ENCODE results near the gene ACOX1. TPM values are rescaled to one million over a fixed set of nuclear protein-coding genes. Genes with fewer than 3 reads are reported as not detected.
A peak's percentile ranks its signal among the peaks of the same experiment; 100 is the strongest.

The ACOX1 gene
- total and polyA plus RNA-seq, 2 of the 13 experiments (the other 11 are each of a cell fraction or from before 2014, with no cell fraction given): 86.4 to 120 TPM

GRCh38 chr17:75891605-75892555 lies 87.1 kb downstream of the ACOX1 start (continued):
- TF ChIP-seq, protein P1, sequence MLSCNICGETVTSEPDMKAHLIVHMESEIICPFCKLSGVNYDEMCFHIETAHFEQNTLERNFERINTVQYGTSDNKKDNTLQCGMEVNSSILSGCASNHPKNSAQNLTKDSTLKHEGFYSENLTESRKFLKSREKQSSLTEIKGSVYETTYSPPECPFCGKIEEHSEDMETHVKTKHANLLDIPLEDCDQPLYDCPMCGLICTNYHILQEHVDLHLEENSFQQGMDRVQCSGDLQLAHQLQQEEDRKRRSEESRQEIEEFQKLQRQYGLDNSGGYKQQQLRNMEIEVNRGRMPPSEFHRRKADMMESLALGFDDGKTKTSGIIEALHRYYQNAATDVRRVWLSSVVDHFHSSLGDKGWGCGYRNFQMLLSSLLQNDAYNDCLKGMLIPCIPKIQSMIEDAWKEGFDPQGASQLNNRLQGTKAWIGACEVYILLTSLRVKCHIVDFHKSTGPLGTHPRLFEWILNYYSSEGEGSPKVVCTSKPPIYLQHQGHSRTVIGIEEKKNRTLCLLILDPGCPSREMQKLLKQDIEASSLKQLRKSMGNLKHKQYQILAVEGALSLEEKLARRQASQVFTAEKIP (CRISPR knock-in tag; IDR thresholded peaks at IDR 0.05; ENCODE audit: borderline replicate concordance): no peak
- TF ChIP-seq TOPORS (CRISPR knock-in tag; IDR thresholded peaks at IDR 0.05) (peak; percentile 21; the same call in 1 of the 2 replicates), GTF3A (CRISPR knock-in tag; conservative IDR thresholded peaks at IDR 0.05) (no peak), ZFP41 (CRISPR knock-in tag; IDR thresholded peaks at IDR 0.05; ENCODE audit: borderline replicate concordance) (no peak), ZNF224 (CRISPR knock-in tag; IDR thresholded peaks at IDR 0.05) (no peak), MAX (IDR thresholded peaks at IDR 0.05) (peak; percentile 78), MAZ (IDR thresholded peaks at IDR 0.05; ENCODE audit: borderline replicate concordance, low read depth, low read length) (peak; percentile 81; the same call in 1 of the 2 replicates), MAZ (CRISPR knock-in tag; IDR thresholded peaks at IDR 0.05; ENCODE audit: low read depth) (peak; percentile 86), JUND (CRISPR knock-in tag; IDR thresholded peaks at IDR 0.05) (no peak), SP4 (CRISPR knock-in tag; IDR thresholded peaks at IDR 0.05) (no peak; the same call in none of the 2 replicates), ZNF460 (CRISPR knock-in tag; IDR thresholded peaks at IDR 0.05; ENCODE audit: borderline replicate concordance) (no peak; the same call in 1 of the 2 replicates), IKZF4 (CRISPR knock-in tag; IDR thresholded peaks at IDR 0.05; ENCODE audit: borderline replicate concordance, low read depth, not compliant biosample characterization) (no peak), NR1H2 (CRISPR knock-in tag; IDR thresholded peaks at IDR 0.05; ENCODE audit: borderline replicate concordance, low read depth) (no peak), ZFP36L1 (CRISPR knock-in tag; IDR thresholded peaks at IDR 0.05) (no peak), HOXA9 (CRISPR knock-in tag; IDR thresholded peaks at IDR 0.05; ENCODE audit: borderline replicate concordance) (no peak; the same call in 1 of the 2 replicates), REXO4 (CRISPR knock-in tag; IDR thresholded peaks at IDR 0.05; ENCODE audit: borderline replicate concordance) (no peak), ZNF589 (CRISPR knock-in tag; conservative IDR thresholded peaks at IDR 0.05) (peak; percentile 9; the same call in 1 of the 2 replicates), JUNB (CRISPR knock-in tag; IDR thresholded peaks at IDR 0.05; ENCODE audit: borderline replicate concordance) (no peak), ZNF704 (CRISPR knock-in tag; IDR thresholded peaks at IDR 0.05; ENCODE audit: borderline replicate concordance) (no peak), ZBTB44 (CRISPR knock-in tag; IDR thresholded peaks at IDR 0.05) (no peak)
- TF ChIP-seq, protein P2, sequence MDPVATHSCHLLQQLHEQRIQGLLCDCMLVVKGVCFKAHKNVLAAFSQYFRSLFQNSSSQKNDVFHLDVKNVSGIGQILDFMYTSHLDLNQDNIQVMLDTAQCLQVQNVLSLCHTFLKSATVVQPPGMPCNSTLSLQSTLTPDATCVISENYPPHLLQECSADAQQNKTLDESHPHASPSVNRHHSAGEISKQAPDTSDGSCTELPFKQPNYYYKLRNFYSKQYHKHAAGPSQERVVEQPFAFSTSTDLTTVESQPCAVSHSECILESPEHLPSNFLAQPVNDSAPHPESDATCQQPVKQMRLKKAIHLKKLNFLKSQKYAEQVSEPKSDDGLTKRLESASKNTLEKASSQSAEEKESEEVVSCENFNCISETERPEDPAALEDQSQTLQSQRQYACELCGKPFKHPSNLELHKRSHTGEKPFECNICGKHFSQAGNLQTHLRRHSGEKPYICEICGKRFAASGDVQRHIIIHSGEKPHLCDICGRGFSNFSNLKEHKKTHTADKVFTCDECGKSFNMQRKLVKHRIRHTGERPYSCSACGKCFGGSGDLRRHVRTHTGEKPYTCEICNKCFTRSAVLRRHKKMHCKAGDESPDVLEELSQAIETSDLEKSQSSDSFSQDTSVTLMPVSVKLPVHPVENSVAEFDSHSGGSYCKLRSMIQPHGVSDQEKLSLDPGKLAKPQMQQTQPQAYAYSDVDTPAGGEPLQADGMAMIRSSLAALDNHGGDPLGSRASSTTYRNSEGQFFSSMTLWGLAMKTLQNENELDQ (CRISPR knock-in tag; IDR thresholded peaks at IDR 0.05; ENCODE audit: borderline replicate concordance): peak; percentile 45; the same call in 1 of the 2 replicates
